ENCODE results near the gene BBC3. TPM values are rescaled to one million over a fixed set of nuclear protein-coding genes. Genes with fewer than 3 reads are reported as not detected.
A peak's percentile ranks its signal among the peaks of the same experiment; 100 is the strongest.

BBC3 gene
- total RNA-seq, 1 donor from 2014 or later, result 54.6 TPM

DNA sequence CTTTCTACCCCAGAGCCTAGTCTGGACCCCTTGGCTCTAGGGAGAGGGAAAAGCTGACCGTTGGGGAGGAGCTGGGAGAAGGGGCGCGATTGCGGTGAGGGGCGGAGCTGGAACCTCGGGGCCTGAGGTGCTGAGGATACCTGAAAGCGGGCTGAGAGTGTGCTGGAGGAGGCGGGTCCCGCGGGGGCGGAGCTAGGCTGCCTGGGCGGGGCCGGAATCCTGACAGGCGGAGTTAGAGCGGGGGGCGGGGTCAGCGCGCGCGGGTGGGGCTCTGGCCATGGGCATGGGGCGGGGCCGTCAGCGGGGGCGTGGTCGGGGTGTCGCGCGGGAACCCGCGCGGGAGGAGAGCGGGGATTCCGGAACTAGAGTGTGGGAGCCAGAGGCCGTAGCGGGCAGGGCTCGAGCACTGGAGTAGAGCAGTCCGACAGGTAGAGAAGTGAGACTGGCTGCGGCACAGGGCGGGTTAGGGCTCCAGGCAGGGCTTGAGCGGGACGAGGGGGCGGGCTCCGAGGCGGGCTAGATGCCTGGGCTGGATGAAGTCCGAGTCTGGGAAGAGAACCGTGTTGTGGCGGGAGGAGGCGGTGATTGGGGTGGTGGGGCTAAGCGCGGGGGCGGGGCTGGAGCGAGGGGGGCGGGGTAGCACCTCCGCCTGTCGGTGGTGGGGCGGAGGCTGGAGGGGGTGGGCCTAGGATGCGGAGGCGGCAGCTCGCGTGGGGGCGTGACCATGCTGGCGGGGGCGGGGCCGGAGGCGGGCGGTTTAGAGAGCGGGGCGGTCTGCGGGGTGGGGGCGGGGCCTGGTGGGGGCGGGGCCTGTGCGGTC lies 43.3 kb upstream of the BBC3 start, which contains the start of gene INAFM1:
Gene INAFM1 (plus strand): TSS at position 815 of the 820 bp plus-strand sequence. CDS start 35 bp downstream, outside the sequence.
- H4K20me1 ChIP-seq (ENCODE audit: insufficient read depth, low read length), result peaks cover 28% of the 10 kb centered on the region
- peaks cover 15% of the 10 kb centered on the region for H3K4me1 Mint-ChIP-seq (ENCODE audit: low read depth, unreplicated experiment)
- peak within 1 kb of the TSS; percentile 89 for H3K4me2 ChIP-seq (ENCODE audit: low read length)
- no peaks in the 10 kb centered on the region for H3K27me3 Mint-ChIP-seq (ENCODE audit: low read depth, unreplicated experiment)
- H3K27ac ChIP-seq (ENCODE audit: low read depth, low read length), result peak within 1 kb of the TSS; percentile 94
- no peaks in the 10 kb centered on the region for H3K9me3 Mint-ChIP-seq (ENCODE audit: unreplicated experiment)
- peaks cover 3% of the 10 kb centered on the region for H3K36me3 ChIP-seq (ENCODE audit: insufficient read depth, low read length)
- peaks cover 27% of the 10 kb centered on the region for H3K4me1 ChIP-seq (ENCODE audit: insufficient read depth, low read length)
- H3K4me3 ChIP-seq (ENCODE audit: insufficient read depth, low read depth, low read length), result peak within 1 kb of the TSS; percentile 68
- no peak for FAIRE-seq
- DNase-seq (ENCODE audit: low read depth), result peak; percentile 72
- H3K27me3 ChIP-seq (ENCODE audit: insufficient read depth, low read length), result no peaks in the 10 kb centered on the region
- peak within 1 kb of the TSS; percentile 87 for H3K4me3 Mint-ChIP-seq (ENCODE audit: unreplicated experiment)
- no peaks in the 10 kb centered on the region for H3K79me2 ChIP-seq (ENCODE audit: insufficient read depth, low read length)
- peak within 1 kb of the TSS; percentile 95 for H3K27ac Mint-ChIP-seq (ENCODE audit: unreplicated experiment)
- no peaks in the 10 kb centered on the region for H3K9me3 ChIP-seq (ENCODE audit: insufficient read depth, low read depth, low read length)
- peak within 1 kb of the TSS; percentile 89 for H3K9ac ChIP-seq (ENCODE audit: low read length)
- peak within 1 kb of the TSS; percentile 66 for H2AFZ ChIP-seq (ENCODE audit: low read depth, low read length)
- TF ChIP-seq, protein P1, sequence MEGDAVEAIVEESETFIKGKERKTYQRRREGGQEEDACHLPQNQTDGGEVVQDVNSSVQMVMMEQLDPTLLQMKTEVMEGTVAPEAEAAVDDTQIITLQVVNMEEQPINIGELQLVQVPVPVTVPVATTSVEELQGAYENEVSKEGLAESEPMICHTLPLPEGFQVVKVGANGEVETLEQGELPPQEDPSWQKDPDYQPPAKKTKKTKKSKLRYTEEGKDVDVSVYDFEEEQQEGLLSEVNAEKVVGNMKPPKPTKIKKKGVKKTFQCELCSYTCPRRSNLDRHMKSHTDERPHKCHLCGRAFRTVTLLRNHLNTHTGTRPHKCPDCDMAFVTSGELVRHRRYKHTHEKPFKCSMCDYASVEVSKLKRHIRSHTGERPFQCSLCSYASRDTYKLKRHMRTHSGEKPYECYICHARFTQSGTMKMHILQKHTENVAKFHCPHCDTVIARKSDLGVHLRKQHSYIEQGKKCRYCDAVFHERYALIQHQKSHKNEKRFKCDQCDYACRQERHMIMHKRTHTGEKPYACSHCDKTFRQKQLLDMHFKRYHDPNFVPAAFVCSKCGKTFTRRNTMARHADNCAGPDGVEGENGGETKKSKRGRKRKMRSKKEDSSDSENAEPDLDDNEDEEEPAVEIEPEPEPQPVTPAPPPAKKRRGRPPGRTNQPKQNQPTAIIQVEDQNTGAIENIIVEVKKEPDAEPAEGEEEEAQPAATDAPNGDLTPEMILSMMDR (IDR thresholded peaks at IDR 0.05; ENCODE audit: insufficient read depth, low read depth, low read length), result no peak
- no peak for TF ChIP-seq EZH2 (IDR thresholded peaks at IDR 0.05; ENCODE audit: insufficient read depth, low read length)
- H3K36me3 Mint-ChIP-seq (ENCODE audit: low read depth, unreplicated experiment), result peaks cover 16% of the 10 kb centered on the region

DNA sequence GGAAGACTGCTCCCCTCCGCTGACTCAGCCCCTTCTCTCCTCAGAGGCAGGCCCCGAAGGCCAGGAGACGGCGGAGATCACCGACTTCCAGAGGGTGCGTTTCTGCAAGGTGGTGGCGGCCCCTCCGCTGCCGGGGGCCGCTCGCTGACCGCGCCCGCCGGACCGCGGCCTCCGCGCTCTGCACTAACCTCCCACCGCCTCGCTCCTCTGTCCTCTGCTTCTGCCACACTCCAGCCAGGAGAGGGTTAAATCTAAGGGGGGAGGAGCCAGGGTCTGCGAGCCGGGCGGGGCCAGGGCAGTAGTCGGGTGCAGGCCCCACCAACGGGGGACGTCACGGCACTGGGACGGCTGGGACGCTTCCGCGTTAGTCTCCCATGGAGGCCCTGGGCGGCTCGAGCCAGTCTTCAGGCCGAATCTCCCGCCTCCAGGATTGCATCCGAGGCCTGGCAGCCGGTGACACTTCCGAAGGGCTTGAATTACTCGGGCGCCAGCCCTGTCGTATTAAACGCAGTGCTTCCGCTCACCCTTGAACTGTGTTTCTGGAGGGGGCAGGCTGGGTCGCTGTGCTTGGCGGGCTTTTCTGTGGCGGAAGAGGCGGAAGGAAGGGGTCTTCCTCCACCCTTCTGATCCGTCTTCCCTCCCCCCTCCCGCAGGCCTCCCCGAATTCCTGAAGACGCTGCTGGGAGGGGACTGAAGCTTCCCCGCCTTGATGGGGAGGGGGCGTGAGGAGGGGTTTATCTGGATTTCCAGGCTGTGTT lies 42.5 kb upstream of the BBC3 start:
- Histone ChIP-seq H3K9me3 (ENCODE audit: insufficient read depth, low read depth, low read length) (no peaks in the 10 kb centered on the region), H3K27me3 (ENCODE audit: insufficient read depth, low read length) (no peaks in the 10 kb centered on the region), H3K9ac (ENCODE audit: low read length) (peak overlapping the region; percentile 89), H4K20me1 (ENCODE audit: insufficient read depth, low read length) (peaks cover 28% of the 10 kb centered on the region), H3K79me2 (ENCODE audit: insufficient read depth, low read length) (no peaks in the 10 kb centered on the region), H3K36me3 (ENCODE audit: insufficient read depth, low read length) (peaks cover 3% of the 10 kb centered on the region), H3K4me3 (ENCODE audit: insufficient read depth, low read depth, low read length) (peak overlapping the region; percentile 66), H3K4me1 (ENCODE audit: insufficient read depth, low read length) (peaks cover 27% of the 10 kb centered on the region), H2AFZ (ENCODE audit: low read depth, low read length) (no peak overlapping the region), H3K4me2 (ENCODE audit: low read length) (peak overlapping the region; percentile 89), H3K27ac (ENCODE audit: low read depth, low read length) (peak overlapping the region; percentile 94)
- Mint-ChIP-seq H3K9me3 (ENCODE audit: unreplicated experiment) (no peaks in the 10 kb centered on the region), H3K4me3 (ENCODE audit: unreplicated experiment) (peak overlapping the region; percentile 87), H3K4me1 (ENCODE audit: low read depth, unreplicated experiment) (peaks cover 15% of the 10 kb centered on the region), H3K27me3 (ENCODE audit: low read depth, unreplicated experiment) (no peaks in the 10 kb centered on the region), H3K27ac (ENCODE audit: unreplicated experiment) (peak overlapping the region; percentile 98), H3K36me3 (ENCODE audit: low read depth, unreplicated experiment) (peaks cover 16% of the 10 kb centered on the region)
- TF ChIP-seq, protein P1 (IDR thresholded peaks at IDR 0.05; ENCODE audit: insufficient read depth, low read depth, low read length), result no peak
- no peak for TF ChIP-seq EZH2 (IDR thresholded peaks at IDR 0.05; ENCODE audit: insufficient read depth, low read length)
- DNase-seq (ENCODE audit: low read depth) (peak; percentile 87), FAIRE-seq (no peak)
